H9 (cell line): Measurements from ENCODE around the gene FXYD7. TPM values are rescaled to one million over a fixed set of nuclear protein-coding genes. Genes with fewer than 3 reads are reported as not detected.

Experiments used
- DNase-seq: peaks from one replicate; pipeline ENCODE4 v3.0.0-alpha.2; 2017
- H2AFZ ChIP-seq: one replicate; pipeline ENCODE4 v1.6.1; 2013; ENCODE audit warnings: mild to moderate bottlenecking, low read length, control low read depth, moderate library complexity
- H2AK5ac ChIP-seq: 2 replicates; pipeline ENCODE4 v1.6.1; 2013; ENCODE audit warnings: low read length, control low read depth, mixed read lengths; ENCODE audit not compliant: insufficient read length
- H2BK120ac ChIP-seq: one replicate; pipeline ENCODE4 v1.6.1; 2013; ENCODE audit warnings: low read depth, mild to moderate bottlenecking, low read length, control low read depth, inconsistent platforms; ENCODE audit not compliant: poor library complexity, severe bottlenecking
- H2BK12ac ChIP-seq: 2 replicates; pipeline ENCODE4 v1.6.1; 2013; ENCODE audit warnings: low read length, control low read depth, mixed read lengths, low read depth; ENCODE audit not compliant: insufficient read length
- H2BK15ac ChIP-seq: 2 replicates; pipeline ENCODE4 v1.6.1; 2013; ENCODE audit warnings: low read depth, low read length, control low read depth
- H2BK20ac ChIP-seq: one replicate; pipeline ENCODE4 v1.6.1; 2013; ENCODE audit warnings: low read depth, mild to moderate bottlenecking, low read length, control low read depth, inconsistent platforms; ENCODE audit not compliant: poor library complexity, severe bottlenecking
- H2BK5ac ChIP-seq: 2 replicates; pipeline ENCODE4 v1.6.1; 2013; ENCODE audit warnings: low read length, control low read depth, mixed read lengths; ENCODE audit not compliant: insufficient read length
- H3K14ac ChIP-seq: 2 replicates; pipeline ENCODE4 v1.6.1; 2013; ENCODE audit warnings: low read length, control low read depth; ENCODE audit not compliant: insufficient read depth
- H3K18ac ChIP-seq: 2 replicates; pipeline ENCODE4 v1.6.1; 2013; ENCODE audit warnings: low read depth, mild to moderate bottlenecking, mixed read lengths, low read length, control low read depth; ENCODE audit not compliant: insufficient read length
- H3K23ac ChIP-seq: 2 replicates; pipeline ENCODE4 v1.6.1; 2013; ENCODE audit warnings: low read length, control low read depth, mixed read lengths, low read depth; ENCODE audit not compliant: insufficient read length
- H3K23me2 ChIP-seq: 2 replicates; pipeline ENCODE4 v1.6.1; 2013; ENCODE audit warnings: low read depth, mild to moderate bottlenecking, mixed read lengths, low read length, control low read depth; ENCODE audit not compliant: insufficient read length, poor library complexity, severe bottlenecking
- H3K27ac ChIP-seq: 2 replicates; pipeline ENCODE4 v1.5.1; 2013; ENCODE audit warnings: low read length, control low read depth, mixed read lengths, low read depth; ENCODE audit not compliant: insufficient read length
- H3K27me3 ChIP-seq: 2 replicates; pipeline ENCODE4 v1.6.1; 2013; ENCODE audit warnings: low read length, control low read depth, inconsistent platforms; ENCODE audit not compliant: insufficient read depth
- H3K4ac ChIP-seq: 2 replicates; pipeline ENCODE4 v1.6.1; 2013; ENCODE audit warnings: low read depth, mild to moderate bottlenecking, control low read depth, inconsistent platforms, low read length, moderate library complexity
- H3K4me1 ChIP-seq: 2 replicates; pipeline ENCODE4 v1.6.1; 2013; ENCODE audit warnings: low read length, control low read depth, inconsistent platforms; ENCODE audit not compliant: insufficient read depth
- H3K4me2 ChIP-seq: 2 replicates; pipeline ENCODE4 v1.6.1; 2013; ENCODE audit warnings: low read length, control low read depth, mixed read lengths; ENCODE audit not compliant: insufficient read length, insufficient read depth
- H3K56ac ChIP-seq: 2 replicates; pipeline ENCODE4 v1.6.1; 2013; ENCODE audit warnings: low read depth, mild to moderate bottlenecking, mixed read lengths, low read length, control low read depth; ENCODE audit not compliant: insufficient read length
- H3K79me1 ChIP-seq: 2 replicates; pipeline ENCODE4 v1.6.1; 2013; ENCODE audit warnings: low read depth, mild to moderate bottlenecking, moderate library complexity, low read length, control low read depth, inconsistent platforms; ENCODE audit not compliant: insufficient read depth, poor library complexity, severe bottlenecking
- H3K79me2 ChIP-seq: 2 replicates; pipeline ENCODE4 v1.6.1; 2013; ENCODE audit warnings: low read length, control low read depth, inconsistent platforms; ENCODE audit not compliant: insufficient read depth
- H3K9ac ChIP-seq: 2 replicates; pipeline ENCODE4 v1.6.1; 2013; ENCODE audit warnings: low read length, control low read depth, mixed read lengths; ENCODE audit not compliant: insufficient read length; ENCODE audit errors: extremely low read depth
- H3K9me3 ChIP-seq: one replicate; pipeline ENCODE4 v1.6.1; 2013; ENCODE audit warnings: low read depth, low read length, inconsistent platforms; ENCODE audit not compliant: control insufficient read depth
- H3T11ph ChIP-seq: one replicate; pipeline ENCODE4 v1.6.1; 2013; ENCODE audit warnings: mild to moderate bottlenecking, low read length, control low read depth, inconsistent platforms
- H4K20me1 ChIP-seq: one replicate; pipeline ENCODE4 v1.6.1; 2013; ENCODE audit not compliant: control insufficient read depth, insufficient read length, insufficient read depth
- H4K5ac ChIP-seq: 2 replicates; pipeline ENCODE4 v1.6.1; 2013; ENCODE audit warnings: low read depth, mild to moderate bottlenecking, mixed read lengths, low read length, control low read depth; ENCODE audit not compliant: insufficient read length
- H4K8ac ChIP-seq: replicated peaks from 2 replicates; pipeline ENCODE4 v1.6.1; 2013; ENCODE audit warnings: low read length, control low read depth, mixed read lengths, low read depth; ENCODE audit not compliant: insufficient read length
- H4K91ac ChIP-seq: 2 replicates; pipeline ENCODE4 v1.6.1; 2013; ENCODE audit warnings: low read depth, mild to moderate bottlenecking, moderate library complexity, mixed read lengths, low read length, control low read depth; ENCODE audit not compliant: insufficient read length
- H3K27ac Mint-ChIP-seq, 3 experiments: 2 replicates in 2 of 3; 3 replicates in 1 of 3; pipeline ENCODE4 v1.8.0; 2020 to 2021; ENCODE audit warnings: mixed read lengths in 3 of 3, mild to moderate bottlenecking in 1 of 3, moderate library complexity in 1 of 3
- H3K27me3 Mint-ChIP-seq: 2 replicates; pipeline ENCODE4 v1.8.0; 2021; ENCODE audit warnings: low read depth, mild to moderate bottlenecking, moderate library complexity, mixed read lengths
- H3K36me3 Mint-ChIP-seq, 3 experiments: 2 replicates in 2 of 3; 3 replicates in 1 of 3; pipeline ENCODE4 v1.8.0; 2020 to 2021; ENCODE audit warnings: low read depth in 3 of 3, mixed read lengths in 3 of 3; ENCODE audit not compliant: insufficient read depth in 1 of 3
- H3K4me1 Mint-ChIP-seq, 2 experiments: 2 replicates each; pipeline ENCODE4 v1.8.0; 2020; ENCODE audit warnings: mixed read lengths in 2 of 2
- H3K4me3 Mint-ChIP-seq, 2 experiments: 2 replicates in 1 of 2; 3 replicates in 1 of 2; pipeline ENCODE4 v1.8.0; 2020 to 2021; ENCODE audit warnings: mild to moderate bottlenecking in 2 of 2, mixed read lengths in 2 of 2, moderate library complexity in 1 of 2
- H3K9me3 Mint-ChIP-seq, 2 experiments: 2 replicates in 1 of 2; 3 replicates in 1 of 2; pipeline ENCODE4 v1.8.0; 2020; ENCODE audit warnings: mild to moderate bottlenecking in 2 of 2, mixed read lengths in 2 of 2, moderate library complexity in 1 of 2
- CTCF ChIP-seq: fragments of 200-600 bp; sonication (generic); conservative IDR thresholded peaks from 3 replicates; pipeline ENCODE4 v1.8.0; 2021; ENCODE audit warnings: antibody characterized with exemption, mild to moderate bottlenecking
- WGBS: extraction: QIAGEN DNeasy Blood & Tissue Kit; methylation state at CpG from one replicate; pipeline ENCODE4 v1.1.7; 2013; ENCODE audit warnings: missing lambda C conversion rate, low lambda C conversion rate, mixed read lengths; ENCODE audit not compliant: insufficient read length; ENCODE audit errors: extremely low coverage; 5-methylcytosine and 5-hydroxymethylcytosine counted together
- total RNA-seq: library from RNA; stranded (reverse); gene quantifications from 2 replicates; pipeline ENCODE4 v1.2.1, GENCODE V29; 2021

The FXYD7 gene
- total RNA-seq, 1 experiment from 2014 or later = 9.0 TPM

DNA sequence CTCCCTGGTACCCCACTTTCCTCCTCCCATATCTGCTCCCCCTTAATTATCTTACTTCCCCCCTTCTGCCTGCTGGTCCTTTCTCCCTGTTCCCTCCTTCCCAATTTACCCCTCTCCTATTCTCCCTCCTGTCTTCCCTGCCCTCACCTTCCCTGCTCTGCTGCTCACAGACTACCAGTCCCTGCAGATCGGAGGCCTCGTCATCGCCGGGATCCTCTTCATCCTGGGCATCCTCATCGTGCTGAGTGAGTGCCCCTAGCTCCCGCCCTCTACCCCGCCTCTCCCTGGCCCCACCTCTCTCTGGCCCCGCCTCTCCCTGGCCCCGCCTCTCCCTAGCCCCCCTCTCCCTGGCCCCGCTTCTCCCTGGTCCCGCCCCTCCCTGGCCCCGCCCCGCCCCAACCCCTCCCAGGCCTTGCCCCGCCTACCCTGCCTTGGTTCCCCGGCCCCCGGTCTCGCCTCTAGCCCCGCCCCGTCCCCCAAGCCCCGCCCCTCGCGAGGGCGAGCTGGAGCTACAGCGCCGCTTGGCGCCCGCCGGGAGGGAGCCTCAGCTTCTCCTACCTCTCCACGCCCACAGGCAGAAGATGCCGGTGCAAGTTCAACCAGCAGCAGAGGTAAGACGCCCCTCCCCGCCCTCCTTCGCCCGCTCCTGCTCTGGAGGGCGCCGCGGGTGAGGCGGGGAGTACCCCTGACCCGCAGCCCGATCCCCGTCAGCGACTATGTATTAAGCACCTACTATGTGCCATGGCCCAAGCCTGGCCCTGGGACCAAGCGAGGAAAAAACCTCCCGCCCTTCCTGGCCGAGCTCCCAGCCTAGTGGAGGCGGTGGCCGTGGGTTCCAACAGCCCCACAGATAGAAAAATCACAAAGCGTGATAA is 1.9 kb upstream of the FXYD7 start:
- DNase-seq = peak; percentile 98
- no peak overlapping the region for H2BK15ac ChIP-seq
- H3K27me3 ChIP-seq = no peaks in the 10 kb centered on the region; the same call in 1 of the 2 replicates
- peak overlapping the region; percentile 82 for H3K4me2 ChIP-seq
- H3K79me1 ChIP-seq = no peaks in the 10 kb centered on the region
- no peak overlapping the region; a peak in 1 of 7 replicates for H3K27ac Mint-ChIP-seq
- H2BK5ac ChIP-seq = no peak overlapping the region
- H2BK20ac ChIP-seq = no peak overlapping the region
- peaks cover 0 to 6% (median 3%) of the 10 kb centered on the region in 3 experiments; a peak in 1 of 7 replicates for H3K36me3 Mint-ChIP-seq
- H3K4ac ChIP-seq = no peak overlapping the region
- H3K4me3 Mint-ChIP-seq = peak overlapping the region; percentile 66 to 87
- H3K9me3 Mint-ChIP-seq = no peaks in the 10 kb centered on the region
- H3K23me2 ChIP-seq = peaks cover 24% of the 10 kb centered on the region
- H3T11ph ChIP-seq = no peak overlapping the region
- no peak overlapping the region for H2AFZ ChIP-seq
- H4K5ac ChIP-seq = no peak overlapping the region
- no peak overlapping the region for H4K91ac ChIP-seq
- no peak overlapping the region for H2BK120ac ChIP-seq
- H3K79me2 ChIP-seq = no peaks in the 10 kb centered on the region
- peak; percentile 43; the same call in 2 of the 3 replicates for TF ChIP-seq CTCF
- H4K20me1 ChIP-seq = no peaks in the 10 kb centered on the region
- no peak overlapping the region for H4K8ac ChIP-seq
- H3K27ac ChIP-seq = no peak overlapping the region
- H3K23ac ChIP-seq = no peak overlapping the region
- no peak overlapping the region for H3K9ac ChIP-seq
- no peak overlapping the region for H3K56ac ChIP-seq
- H3K4me1 Mint-ChIP-seq = peaks cover 39 to 56% of the 10 kb centered on the region in 2 experiments
- H2AK5ac ChIP-seq = no peak overlapping the region
- H2BK12ac ChIP-seq = no peak overlapping the region
- H3K27me3 Mint-ChIP-seq = peaks cover 52% of the 10 kb centered on the region
- peaks cover 2% of the 10 kb centered on the region; the same call in 1 of the 2 replicates for H3K4me1 ChIP-seq
- H3K18ac ChIP-seq = no peak overlapping the region
- no peaks in the 10 kb centered on the region for H3K9me3 ChIP-seq
- WGBS = no CpG with 5 or more reads among the region's 48 CpGs
- no peak overlapping the region for H3K14ac ChIP-seq
